Stimulated activated CD4-positive, alpha-beta T cell treated with anti-CD3 and anti-CD28 coated beads, Interleukin-2, amount 100 ng/mL, for 24 hours (primary cell): Measurements from ENCODE around the gene ZNF133.
"Not testable (repeated sequence)": the region's sequence is repeated elsewhere in the genome, so short reads cannot be mapped to it uniquely, and the experiment has no call there.

ENCODE experiments used
- DNase-seq, 2 donors: peaks; one replicate each; pipeline ENCODE4 v3.0.0-alpha.2; 2020

Gene ZNF133

GRCh38 chr20:18287546-18287914 is 797 bp upstream of the ZNF133 start:
- DNase-seq, result peak in 1 of 2 donors; percentile 30

DNA sequence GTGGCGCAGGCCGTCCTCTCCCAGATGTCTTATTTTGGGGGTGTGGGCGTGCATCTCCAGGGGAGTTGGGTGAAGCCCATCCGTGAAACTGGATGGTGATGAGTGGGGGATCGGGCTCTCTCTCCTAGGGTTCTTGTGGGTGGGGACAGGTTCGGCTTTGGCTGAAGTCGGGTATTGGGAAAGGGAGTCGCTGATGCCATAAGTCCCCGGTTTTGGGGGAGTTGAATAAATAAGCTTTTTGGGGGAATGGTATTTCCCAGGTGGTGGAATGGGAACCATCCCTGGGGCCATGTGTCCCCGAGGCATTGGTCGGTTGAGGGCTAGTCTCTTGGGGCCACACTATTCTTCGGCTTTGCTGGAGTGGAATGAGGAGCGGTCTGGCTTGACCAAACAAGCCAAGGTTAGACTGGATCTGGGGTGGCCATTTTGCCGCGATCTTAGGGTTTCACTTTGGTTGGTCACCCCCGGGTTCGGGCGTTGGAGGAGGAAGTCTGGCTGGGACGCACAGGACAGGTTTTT is 481 bp downstream of the ZNF133 start:
- no peak for DNase-seq

DNA sequence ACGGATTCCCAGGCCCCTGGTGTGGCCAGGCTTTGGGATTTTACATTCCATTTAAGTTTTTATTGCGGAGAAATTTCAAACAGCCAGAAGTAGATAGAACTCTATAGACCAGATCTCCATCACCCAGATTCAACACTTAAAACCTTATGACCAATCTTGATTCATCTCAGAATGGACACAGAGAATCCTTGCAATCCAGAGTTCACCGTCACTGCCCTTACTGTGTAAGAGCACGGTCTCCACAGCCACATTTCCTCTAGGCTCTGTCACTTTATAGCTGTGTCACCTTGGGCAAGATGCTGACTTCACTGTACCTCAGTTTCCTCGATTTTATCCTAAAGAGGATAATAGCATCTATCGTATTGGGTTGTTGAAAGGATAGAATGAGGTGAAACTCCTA is 979 bp downstream of the ZNF133 start:
- DNase-seq, result no peak

DNA sequence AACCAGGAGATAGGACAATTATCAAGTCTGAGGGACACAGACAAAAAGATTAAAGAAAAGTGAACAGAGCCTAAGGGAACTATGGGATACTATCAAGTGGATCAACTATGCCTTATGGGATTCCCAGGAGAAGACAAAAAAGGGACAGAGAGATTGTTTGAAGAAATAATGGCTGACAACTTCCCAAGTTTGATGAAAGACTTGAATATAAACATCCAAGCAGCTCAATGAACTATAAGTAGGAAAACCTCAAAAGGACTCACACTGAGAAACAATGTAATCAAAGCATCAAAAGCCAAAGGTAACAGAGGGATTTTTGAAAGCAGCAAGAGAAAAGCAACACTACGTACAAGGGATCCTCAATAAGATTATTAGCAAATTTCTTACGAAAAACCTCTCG is 11.0 kb downstream of the ZNF133 start:
- no peak for DNase-seq

GRCh38 chr20:18304618-18305017 is 16.3 kb downstream of the ZNF133 start:
- DNase-seq, result no peak

GRCh38 chr20:18307301-18307700 is 19.0 kb downstream of the ZNF133 start:
- DNase-seq, result no peak

DNA sequence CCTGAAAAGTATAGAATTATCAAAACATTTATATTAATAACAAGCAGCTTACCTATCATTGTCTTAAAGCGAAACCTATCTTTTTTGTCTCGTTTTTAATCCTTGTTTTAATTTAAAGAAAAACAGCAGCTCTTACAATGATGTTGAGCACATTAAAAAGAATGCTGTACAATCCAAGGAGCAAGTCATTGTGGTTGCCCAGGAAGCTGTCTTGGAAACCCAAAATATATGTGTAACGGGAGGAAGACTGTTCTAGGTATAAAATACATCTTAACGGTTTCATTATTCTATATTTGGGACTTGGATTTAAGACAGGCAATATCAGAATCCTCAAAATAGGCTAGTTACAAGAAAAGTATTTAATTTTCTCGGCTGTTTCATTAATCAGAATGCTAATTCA is 21.7 kb downstream of the ZNF133 start:
- DNase-seq, result no peak

GRCh38 chr20:18310592-18310991 is 22.3 kb downstream of the ZNF133 start:
- DNase-seq, result no peak

- no peak for DNase-seq
These were observed 24.4 kb downstream of the ZNF133 start for GRCh38 chr20:18312723-18313122.

GRCh38 chr20:18313411-18313810 is 25.1 kb downstream of the ZNF133 start:
- no peak for DNase-seq

GRCh38 chr20:18314786-18315406 is 26.6 kb downstream of the ZNF133 start:
- DNase-seq, result no peak

DNA sequence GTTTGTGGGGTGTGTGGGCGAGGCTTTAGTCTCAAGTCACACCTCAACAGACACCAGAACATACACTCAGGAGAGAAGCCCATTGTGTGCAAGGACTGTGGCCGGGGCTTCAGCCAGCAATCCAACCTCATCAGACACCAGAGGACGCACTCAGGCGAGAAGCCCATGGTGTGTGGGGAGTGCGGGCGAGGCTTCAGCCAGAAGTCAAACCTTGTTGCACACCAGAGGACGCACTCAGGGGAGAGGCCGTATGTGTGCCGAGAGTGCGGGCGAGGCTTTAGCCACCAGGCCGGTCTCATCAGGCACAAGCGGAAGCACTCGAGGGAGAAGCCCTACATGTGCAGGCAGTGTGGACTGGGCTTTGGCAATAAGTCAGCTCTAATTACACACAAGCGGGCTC is 27.8 kb downstream of the ZNF133 start:
- no peak for DNase-seq

DNA sequence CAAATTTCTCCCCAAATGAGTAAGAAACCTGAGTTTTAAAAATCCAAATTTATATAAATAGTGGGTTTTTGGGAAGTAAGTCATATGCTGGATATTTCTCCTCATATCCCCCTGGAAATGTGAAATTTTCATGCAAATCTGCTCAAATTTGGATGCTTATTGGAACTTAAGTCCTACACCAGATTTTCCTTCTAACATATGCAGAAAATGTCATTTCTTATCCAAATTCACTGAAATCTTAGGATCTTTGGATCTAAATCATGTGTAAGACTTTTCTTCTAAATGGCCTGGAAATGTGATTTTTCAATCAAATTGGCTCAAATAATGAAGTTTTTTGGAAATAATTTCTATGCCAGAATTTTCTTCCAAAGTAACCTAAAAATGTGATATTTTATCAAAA is 33.0 kb downstream of the ZNF133 start:
- no peak for DNase-seq

- DNase-seq, result no peak
These were observed 33.9 kb downstream of the ZNF133 start for GRCh38 chr20:18321976-18322950.

- no peak for DNase-seq
These were observed 35.4 kb downstream of the ZNF133 start for GRCh38 chr20:18323705-18324104.

- DNase-seq, result no peak
These were observed 36.3 kb downstream of the ZNF133 start for GRCh38 chr20:18324596-18325089.

- DNase-seq, result no peak
These were observed 38.7 kb downstream of the ZNF133 start for GRCh38 chr20:18326990-18327389.

- DNase-seq, result no peak
These were observed 43.4 kb downstream of the ZNF133 start for GRCh38 chr20:18331694-18332093.

DNA sequence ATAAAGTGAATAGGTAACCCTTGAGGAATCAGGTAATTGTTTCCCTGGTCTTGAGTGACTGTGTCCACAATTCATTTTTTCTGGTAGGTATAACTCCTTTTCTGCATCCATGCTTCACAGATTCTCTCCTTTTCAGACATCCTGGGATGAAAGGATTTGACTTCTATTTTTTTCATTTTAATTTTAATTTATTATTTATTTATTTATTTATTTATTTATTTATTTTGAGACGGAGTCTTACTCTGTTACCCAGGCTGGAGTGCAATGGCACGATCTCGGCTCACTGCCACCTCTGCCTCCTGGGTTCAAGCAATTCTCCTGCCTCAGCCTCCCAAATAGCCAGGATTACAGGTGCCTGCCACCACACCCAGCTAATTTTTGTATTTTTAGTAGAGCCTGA is 61.4 kb downstream of the ZNF133 start:
- DNase-seq, result not testable (repeated sequence)

DNA sequence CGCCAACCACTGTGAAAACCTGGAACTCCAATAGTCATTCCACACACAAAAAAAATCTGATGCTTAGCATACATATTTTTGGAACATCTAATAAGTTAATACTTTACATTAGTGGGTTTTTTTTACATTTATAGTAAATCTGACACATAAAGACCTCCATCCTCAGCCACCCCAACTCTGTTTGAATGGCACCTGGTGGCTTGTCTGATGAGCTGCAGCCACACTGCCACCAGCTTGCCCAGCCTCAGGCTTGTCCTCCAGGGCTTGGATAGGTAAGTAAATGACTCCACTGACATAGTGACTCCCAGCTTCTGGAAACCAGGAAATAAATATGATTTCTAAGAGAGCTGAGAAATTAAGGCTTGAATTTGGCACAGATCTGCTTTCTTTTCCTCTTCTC is 71.5 kb downstream of the ZNF133 start:
- no peak for DNase-seq

GRCh38 chr20:18360635-18361034 is 72.3 kb downstream of the ZNF133 start:
- DNase-seq, result no peak

DNA sequence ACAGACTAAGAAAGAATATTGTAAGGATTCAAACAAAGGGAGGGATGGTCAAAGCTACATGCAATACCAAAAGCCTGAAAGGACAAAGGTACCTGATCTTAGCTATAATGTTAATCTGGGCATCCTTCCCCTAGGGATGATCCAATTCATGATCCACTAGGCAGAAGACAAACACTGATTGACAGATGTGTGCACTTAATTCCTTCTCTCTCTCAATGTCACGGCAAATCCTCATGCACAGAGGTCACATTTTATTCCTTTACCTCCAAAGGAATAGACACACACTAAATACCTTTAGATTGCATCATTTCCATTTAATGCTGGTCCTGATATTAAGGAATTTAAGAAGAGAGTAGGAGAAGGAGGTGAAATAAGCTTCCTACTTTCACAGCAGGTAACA is 73.4 kb downstream of the ZNF133 start:
- no peak for DNase-seq

GRCh38 chr20:18362916-18363315 is 74.6 kb downstream of the ZNF133 start:
- DNase-seq, result no peak

GRCh38 chr20:18363708-18364107 is 75.4 kb downstream of the ZNF133 start:
- no peak for DNase-seq
